ENCODE results near the gene FBXL16.
"Not testable (repeated sequence)": the region's sequence is repeated elsewhere in the genome, so short reads cannot be mapped to it uniquely, and the experiment has no call there.

FBXL16 gene

DNA sequence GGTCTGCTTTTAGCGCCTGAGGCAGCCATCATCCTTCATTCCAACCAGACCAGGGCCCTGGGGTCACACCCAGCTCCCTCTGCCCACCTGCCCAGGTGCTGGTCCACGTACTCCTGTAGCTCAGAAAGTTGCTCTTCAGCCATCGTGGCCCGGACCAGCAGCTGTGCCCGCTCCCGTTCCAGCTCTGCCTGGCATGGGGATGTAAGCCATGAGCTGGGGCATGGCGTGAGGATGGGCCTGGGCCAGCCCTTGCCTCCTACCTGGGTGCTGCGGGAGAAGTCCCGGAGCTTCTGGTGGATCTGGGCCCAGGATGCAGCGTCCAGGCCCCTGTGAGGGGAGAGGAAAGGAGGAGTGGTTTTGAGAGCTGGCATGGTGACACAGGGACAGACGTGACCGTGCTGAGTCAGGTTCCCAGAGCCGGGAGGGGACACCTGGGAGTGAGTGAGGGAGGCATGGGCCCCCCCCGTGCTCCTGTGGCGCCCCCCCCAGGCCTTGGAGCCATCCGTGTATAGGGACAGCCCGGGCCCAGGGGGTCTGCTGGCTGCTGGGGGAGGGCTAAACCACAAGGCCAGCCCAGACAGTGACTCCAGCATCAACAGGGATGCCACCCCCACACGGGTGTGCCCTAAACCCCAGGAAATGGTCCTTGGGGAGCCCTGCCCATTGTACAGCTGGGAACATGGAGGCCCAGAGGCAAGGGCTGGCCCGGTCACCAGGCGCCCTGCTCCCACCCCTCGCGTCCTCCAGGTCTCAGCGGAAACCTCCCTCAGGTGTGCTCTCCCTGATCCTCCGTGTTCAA lies 17.4 kb upstream of the FBXL16 start:
- DNase-seq (ENCODE audit: low read depth): no peak

DNA sequence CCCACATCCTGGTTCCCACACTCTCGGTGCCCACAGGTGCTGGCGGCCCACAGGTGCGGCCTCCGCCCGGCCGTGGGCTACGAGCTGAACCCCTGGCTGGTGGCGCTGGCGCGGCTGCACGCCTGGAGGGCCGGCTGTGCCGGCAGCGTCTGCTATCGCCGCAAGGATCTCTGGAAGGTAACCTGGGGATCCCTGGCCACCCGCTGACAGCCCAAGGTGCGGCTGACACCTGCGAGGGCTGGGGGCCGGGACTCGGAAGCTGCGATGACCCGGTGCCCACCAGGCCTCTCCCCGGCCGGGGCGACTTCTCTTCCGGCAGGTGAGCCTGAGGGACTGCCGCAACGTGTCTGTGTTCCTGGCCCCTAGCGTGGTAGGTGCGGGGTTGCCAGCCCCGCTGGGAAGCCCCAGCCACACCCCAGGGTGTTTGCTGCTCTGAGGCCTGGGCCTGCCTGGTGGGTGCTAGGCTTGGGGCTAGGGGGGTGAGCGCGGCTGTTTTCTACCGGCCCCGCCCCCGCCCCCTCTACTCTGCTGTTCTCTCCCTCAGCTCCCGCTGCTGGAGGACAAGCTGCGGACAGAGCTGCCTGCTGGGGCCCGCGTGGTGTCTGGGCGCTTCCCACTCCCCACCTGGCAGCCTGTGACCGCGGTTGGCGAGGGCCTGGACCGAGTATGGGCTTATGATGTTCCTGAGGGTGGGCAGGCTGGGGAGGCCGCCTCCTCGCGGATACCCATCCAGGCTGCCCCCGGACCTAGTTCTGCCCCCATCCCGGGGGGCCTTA lies 16.4 kb upstream of the FBXL16 start:
- no peak for DNase-seq (ENCODE audit: low read depth)

DNA sequence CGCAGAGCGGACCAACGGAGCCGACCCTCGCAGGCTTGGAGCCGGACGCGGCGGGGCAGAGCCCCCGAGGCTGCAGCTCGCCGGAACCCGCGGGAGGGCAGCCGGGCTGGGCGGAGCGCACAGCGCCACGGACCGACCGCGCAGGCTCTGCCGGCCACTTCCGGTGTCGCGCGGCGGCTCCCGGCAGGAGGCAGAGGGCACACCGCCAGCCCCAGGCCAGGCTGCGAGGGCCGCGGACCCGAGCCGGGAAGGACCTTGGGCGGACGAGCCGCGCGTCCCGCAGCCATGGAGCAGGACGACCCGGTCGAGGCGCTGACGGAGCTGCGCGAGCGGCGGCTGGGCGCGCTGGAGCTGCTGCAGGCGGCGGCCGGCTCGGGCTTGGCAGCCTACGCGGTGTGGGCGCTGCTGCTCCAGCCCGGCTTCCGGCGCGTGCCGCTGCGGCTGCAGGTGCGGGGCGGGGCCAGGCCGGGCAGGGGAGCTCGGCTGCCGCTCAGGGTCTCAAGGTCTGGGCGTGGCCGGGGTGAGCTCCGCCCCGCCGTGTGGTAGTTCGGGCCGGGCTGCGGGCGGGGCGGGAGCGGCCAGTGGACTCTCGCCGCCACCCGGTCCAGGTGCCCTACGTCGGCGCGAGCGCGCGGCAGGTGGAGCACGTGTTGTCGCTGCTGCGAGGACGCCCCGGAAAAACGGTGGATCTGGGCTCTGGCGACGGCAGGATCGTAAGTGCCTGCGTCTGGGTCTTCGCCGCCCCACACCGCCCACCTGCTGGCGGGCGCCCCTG lies 15.6 kb upstream of the FBXL16 start, which contains the start of gene ANTKMT:
Gene ANTKMT, plus strand, starts transcription at position 157 of the 775 bp plus-strand sequence. Its CDS starts 129 bp downstream, at position 286.
- DNase-seq (ENCODE audit: low read depth): no peak

DNA sequence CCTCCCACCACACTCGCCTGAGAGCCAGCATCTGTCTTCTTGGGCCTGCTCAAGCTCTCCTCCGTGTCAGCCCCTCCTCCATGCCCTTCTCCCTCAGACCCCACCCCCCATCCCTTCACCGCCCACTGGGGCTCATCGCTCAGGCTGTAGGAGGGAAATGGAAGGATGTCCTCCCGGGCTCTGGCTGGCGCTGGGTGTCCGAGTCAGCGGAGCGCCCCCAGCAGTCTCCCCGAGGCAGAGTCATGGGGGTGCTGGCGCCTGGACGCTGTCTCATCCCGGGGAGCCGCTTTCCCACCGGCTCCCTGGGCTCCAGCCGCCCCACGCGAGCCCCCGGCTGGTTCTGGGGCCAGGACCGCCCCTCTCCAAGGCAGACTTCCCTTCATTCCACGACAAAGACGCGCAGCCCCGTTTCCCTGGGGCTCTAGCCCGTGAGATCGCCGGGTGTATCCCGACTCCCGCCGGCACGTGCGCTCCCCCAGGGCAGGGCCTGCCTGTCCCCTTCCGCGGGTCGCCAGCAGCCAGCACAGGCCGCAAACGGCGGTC lies 14.9 kb upstream of the FBXL16 start:
- no peak for DNase-seq (ENCODE audit: low read depth)

DNA sequence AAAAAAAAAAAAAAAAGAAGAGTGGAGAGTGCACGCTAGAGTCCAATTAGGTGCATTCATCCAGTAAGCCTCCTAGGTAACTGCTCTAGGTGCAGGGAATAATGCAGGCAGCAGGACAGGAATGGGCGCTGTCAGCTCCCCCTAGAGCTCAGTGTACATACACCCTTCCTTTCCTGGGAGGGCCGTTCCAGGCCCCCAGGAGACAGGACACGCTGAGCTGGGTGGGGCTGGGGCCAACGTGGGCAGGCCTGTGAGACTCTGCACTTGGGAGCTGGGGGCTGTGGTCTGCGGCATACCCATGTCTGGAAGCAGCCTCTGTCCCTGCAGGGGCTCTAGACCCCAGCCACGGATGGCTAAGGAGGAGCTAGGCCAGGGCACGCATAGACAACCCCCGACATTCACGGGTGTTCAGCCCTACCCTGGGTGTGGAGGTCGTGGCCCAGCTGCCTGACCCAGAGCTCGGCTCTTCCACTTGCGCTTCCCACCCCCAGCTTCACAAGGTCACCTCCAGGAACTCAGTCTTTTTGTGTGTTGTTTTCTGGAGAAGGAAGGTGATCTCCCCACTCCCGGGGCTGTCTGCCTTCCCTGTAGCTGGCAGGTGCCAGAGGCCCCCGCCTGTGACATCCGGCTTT lies 14.3 kb upstream of the FBXL16 start:
- no peak for DNase-seq (ENCODE audit: low read depth)

DNA sequence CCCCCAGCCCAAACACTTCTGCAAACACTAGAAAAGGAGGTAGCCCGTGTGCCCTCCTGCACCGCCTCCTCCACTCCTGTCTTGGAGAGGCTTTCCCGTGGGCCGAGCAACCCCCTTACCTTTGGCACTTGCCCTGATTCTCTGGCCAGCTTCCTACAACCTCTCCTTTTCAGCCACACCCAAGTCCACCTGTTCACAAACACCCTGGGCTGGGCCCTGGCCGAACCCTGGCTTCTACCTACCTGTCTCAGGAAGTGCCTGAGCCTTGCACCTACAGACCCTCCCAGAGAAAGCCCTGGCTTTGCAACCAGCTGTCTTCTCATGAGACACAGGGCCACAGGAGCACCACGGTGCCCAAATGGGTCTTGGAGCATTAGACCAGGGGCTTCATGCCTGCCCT lies 13.3 kb upstream of the FBXL16 start:
- DNase-seq (ENCODE audit: low read depth): no peak

DNA sequence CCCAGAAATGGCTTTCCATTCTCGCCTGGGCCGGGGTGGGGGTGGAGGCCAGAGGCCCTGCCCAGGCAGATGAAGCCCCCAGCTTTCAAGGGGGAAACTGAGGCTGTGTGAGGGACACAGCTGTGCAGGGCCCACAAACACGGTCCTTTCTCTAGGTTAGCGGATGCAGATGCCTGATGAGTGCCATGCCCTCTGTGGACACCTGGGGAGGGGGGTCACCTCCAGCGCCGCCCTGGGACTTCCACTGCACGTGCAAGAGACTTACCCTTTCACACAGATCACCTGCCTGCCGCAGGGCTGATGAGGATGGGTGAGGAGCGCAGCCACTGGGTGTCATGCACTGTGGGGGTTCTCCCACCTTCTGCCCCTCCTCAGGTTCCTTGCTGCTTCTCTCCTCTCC lies 12.8 kb upstream of the FBXL16 start:
- no peak for DNase-seq (ENCODE audit: low read depth)

DNA sequence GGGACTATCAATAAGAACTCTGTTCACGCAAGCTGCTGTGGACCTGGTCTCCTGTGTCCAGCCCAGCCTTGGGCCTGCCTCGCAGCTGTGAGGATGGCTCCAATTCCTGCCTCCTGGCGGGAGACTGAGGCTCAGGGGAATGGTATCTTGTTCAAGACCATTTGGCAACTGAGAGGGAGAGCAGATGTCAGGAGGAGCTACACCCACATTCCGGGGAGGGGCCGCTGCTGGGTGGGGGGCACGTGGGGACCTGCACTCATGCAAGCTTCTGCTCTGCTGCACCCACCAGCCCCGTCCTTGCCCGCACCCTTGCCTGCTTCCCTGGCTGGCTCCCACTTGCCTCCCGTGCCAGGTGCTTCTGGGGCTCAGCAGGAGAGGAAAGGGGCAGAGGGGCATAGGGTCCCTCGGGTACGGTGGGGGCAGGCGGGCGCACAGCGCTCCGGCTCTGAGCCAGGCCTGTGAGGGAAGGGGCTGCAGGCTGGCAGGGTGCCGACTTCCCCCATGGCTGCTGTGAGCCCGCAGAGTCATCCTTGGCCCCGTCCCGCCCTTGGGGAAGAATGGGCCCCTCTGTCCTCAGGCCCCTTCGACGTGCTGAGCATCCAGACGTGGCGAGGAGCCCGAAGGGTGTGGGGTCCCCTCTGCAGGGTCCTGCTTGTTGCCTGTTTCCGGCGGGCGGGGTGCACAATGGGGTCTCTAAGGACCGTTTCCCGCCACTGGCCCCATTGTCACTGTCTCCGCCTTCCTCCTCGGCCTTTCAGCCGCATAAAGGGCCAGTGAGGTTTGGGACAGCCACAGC lies 12.0 kb upstream of the FBXL16 start:
- DNase-seq (ENCODE audit: low read depth): no peak

DNA sequence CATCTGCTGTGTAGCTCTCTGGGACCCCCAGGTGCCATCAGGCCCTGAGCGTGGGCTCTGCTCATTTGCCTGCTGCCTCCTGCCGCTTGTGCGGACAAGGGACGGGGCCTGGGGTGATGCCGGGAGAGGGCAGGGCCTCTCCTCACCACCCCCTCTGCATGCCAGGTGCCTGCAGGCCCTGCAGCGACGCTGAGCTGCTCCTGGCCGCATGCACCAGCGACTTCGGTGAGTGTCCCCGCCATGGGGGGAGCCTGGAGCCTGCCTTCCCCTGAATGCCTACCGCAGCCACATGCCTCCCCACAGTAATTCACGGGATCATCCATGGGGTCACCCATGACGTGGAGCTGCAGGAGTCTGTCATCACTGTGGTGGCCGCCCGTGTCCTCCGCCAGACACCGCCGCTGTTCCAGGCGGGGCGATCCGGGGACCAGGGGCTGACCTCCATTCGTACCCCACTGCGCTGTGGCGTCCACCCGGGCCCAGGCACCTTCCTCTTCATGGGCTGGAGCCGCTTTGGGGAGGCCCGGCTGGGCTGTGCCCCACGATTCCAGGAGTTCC lies 11.2 kb upstream of the FBXL16 start:
- no peak for DNase-seq (ENCODE audit: low read depth)

DNA sequence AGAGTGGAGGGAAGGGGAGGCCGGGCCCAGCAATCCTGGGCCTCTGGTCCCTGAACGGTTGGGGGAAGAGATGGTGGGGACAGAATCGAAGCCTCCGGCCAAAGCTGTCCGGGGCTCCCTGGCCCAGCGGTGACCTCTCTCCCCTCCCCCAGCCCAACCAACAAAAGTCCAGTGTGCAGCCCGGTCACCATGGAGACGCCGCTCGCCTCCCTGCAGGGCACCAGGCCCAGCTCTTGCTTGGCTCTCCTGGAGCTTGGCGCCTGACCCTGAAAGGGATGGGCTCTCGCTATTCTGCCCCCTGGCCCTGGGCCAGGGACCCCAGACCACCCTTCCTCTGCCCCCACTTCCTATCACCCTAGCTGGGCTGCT lies 10.6 kb upstream of the FBXL16 start:
- DNase-seq (ENCODE audit: low read depth): no peak

DNA sequence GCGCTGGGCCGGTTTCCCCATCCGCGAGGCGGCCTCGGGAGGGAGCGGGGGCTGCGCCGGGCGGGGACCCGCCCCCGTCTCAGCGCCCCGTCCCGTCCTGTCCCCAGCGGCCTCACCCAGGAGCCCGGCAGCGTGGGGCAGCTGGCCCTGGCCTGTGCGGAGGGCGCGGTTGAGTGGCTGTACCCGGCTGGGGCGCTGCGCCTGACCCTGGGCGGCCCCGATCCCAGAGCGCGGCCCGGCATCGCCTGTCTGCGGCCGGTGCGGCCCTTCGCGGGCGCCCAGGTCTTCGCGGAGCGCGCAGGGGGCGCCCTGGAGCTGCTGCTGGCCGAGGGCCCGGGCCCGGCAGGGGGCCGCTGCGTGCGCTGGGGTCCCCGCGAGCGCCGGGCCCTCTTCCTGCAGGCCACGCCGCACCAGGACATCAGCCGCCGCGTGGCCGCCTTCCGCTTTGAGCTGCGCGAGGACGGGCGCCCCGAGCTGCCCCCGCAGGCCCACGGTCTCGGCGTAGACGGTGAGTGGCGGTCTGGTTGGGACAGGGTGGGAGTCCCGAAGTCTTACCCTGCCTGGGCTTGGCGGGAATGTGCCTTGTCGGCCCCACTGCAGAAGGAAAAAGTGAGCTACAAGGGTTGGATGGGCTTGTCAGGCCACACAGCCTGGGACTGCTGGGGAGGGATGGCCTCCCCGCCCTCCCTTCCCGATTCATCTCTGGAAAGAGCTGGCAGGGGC lies 10.0 kb upstream of the FBXL16 start:
- DNase-seq (ENCODE audit: low read depth): no peak

DNA sequence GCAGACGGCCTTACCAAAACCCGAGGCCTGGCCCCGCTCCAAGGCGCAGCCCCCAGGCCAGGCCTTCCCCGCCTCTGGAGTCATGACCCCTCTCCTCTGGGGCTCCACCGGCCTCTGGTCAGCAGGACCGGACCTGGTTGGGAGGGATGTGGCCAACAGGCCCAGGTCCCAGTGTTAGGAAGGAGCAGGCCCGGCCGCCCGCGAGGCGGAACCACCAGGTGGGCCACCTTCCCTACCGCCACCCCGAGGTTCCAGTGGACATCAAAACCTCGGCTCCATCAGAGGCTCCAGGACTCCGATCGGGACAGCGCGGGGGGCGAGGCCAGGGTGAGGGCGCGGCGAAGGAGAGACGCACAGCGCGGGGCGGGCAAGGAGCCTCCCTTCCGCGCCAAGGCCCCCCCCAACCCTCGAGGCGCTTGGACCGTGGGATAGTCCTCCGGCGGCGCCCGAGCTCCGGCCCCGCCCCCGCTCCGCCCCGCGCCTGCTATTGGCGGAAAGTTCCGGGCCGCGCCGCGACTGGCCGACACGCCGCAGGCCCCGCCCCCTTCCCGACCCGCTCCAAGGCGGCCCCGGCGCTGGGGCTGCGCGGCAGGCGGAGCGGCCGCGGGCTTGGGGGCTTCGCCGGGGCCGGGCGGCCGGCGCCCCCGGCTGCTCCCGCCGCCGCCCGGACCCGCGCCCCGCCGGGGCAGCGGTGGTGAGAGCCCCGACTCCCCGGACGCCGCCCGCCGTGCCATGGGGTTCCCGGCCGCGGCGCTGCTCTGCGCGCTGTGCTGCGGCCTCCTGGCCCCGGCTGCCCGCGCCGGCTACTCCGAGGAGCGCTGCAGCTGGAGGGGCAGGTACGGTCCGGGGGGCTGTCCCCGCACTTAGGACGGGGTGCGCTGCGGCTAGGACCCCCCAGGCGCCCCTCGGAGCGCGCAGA lies 9.2 kb upstream of the FBXL16 start, which contains the start of gene METRN:
Gene METRN, plus strand, starts transcription at position 561 of the 919 bp plus-strand sequence. Its CDS starts 172 bp downstream, at position 733.
- peak; percentile 83 for DNase-seq (ENCODE audit: low read depth)

DNA sequence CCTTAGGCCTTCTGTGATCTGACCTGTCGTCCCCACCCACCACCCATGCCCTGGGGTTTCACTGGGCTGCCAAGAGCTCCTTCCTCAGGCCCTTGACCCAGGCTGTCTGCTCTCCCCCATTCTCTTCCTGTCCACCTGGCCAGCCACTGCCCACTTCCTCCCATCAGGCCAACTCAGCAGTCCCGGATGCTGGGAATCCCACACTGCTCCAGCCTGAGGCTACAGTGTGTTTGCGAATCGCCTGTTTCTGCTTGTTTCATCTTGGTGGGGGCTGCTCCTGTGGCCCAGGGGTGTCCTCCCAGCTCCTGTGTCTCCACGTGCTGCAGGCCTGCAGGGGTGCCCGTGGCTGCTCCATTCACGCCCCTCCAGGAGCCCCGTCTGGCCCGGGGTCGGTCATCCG lies 8.5 kb upstream of the FBXL16 start:
- no peak for DNase-seq (ENCODE audit: low read depth)

DNA sequence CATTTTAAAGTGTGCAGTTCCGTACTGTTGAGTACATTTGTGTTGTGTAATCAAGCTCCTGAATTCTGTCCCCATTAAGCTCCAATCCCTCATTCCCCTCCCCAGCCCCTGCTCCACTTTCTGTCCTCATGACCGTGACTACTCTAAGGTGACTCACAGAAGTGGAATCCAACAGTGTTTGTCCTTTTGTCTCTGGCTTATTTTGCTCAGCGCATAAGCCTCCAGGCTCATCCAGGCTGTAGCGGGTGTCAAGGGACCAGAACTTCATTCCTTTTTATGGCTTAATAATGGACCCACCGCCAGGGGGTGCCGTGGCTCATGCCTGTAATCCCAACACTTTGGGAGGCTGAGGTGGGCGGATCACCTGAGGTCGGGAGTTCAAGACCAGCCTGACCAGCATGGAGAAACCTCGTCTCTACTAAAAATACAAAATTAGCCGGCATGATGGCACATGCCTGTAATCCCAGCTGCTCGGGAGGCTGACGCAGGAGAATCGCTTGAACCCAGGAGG lies 7.2 kb upstream of the FBXL16 start:
- DNase-seq (ENCODE audit: low read depth): not testable (repeated sequence)

DNA sequence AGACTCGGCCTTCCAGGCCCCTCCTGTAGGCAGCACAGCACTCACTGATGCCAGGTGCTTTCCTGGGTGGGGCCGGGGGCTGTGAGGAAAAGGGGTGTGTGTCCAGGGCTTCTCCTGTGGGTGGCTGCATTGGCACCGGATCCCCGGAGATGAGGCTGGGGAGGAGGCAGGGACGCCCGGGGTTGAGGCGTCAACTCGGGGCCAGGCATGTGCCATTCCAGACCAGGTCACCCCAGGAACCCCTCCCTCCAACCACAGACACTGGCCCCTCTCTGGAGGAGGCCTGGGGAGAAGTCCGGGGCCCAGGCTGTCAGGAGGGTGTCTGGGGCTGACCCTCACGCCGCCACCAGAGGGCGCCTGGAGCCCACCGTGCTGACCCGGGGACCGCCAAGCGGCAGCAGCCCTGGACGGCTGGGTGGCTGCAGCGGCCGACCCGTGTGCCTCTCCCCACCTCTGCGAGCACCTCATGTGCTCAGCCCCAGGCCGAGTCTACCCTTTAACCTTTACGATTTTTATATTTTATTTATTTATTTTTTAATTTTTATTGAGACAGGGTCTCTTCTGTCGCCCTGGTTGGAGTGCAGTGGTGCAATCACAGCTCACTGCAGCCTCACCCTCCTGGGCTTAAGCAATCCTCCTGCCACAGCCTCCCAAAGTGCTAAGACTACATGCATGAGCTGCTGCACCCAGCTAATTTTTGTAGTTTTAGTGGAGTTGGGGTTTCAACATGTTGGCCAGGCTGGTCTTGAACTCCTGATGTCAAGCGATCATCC lies 6.1 kb upstream of the FBXL16 start:
- peak; percentile 63 for DNase-seq (ENCODE audit: low read depth)

DNA sequence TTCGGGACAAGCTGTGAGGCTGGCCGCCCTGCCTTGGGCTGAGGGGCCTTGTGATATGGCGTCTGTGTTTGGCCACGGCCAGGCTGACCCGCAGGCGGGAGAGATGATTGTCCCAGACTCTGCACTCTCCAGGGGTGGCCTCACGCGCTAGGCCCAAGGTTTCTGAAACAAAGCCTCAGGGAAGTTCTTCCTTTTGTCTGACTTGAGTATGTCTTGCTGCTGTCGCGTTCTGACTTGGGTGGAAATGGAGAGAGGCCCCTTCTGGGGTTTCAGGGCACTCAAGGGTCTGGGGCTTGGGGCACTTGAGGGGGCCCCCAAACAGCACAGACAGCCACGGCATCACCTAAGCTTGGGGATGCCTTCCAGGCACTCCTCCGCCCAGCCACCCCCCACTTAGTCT lies 5.5 kb upstream of the FBXL16 start:
- no peak for DNase-seq (ENCODE audit: low read depth)

DNA sequence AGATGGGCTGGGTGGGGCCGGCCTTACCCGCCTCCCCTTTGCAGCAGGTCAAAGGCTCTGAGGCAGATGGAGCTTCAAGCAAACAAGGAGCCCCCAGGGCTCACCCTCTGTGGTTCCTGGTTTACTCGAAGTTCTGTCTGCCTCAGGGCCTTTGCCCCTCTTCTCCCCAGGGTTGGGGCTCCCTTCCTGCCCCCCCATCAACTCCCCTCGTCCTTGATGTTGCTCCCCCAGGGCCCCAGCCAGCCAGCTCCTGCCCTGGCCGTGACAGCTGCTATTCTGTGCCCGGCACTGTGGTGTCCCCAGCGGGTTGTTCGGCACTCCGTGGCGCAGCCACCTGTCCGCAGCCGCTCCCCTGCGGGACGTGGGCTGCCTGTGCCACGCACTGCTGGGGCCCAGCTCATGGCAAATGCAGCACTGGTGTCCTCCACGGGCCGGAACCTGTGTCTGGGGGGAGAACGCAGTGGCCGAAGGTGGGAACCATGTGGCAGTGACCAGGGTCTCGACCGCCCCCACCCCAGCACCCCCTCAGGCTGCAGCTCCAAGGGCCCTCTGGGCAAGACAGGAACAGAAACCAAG lies 5.0 kb upstream of the FBXL16 start:
- DNase-seq (ENCODE audit: low read depth): no peak

Measured in stimulated activated CD8-positive, alpha-beta memory T cell treated with anti-CD3 and anti-CD28 coated beads, Interleukin-7, amount 100 ng/mL, for 24 hours (primary cell).